Measurements from ENCODE around the gene EMC7. TPM values are rescaled to one million over a fixed set of nuclear protein-coding genes. Genes with fewer than 3 reads are reported as not detected.

The EMC7 gene
- total and polyA plus RNA-seq, 2 of the 13 experiments (the other 11 are each of a cell fraction or from before 2014, with no cell fraction given): 46.8 to 113 TPM

- no peak for TF ChIP-seq ZMAT5 (CRISPR knock-in tag; IDR thresholded peaks at IDR 0.05; ENCODE audit: borderline replicate concordance, low read depth)
- TF ChIP-seq ZNF33A (CRISPR knock-in tag; IDR thresholded peaks at IDR 0.05; ENCODE audit: borderline replicate concordance): no peak
- 0 out of 2 replicates have a peak, but pooled peaks have one; percentile 9 for TF ChIP-seq ETV6 (CRISPR knock-in tag; conservative IDR thresholded peaks at IDR 0.05)
- peak; percentile 91 for TF ChIP-seq MAX (IDR thresholded peaks at IDR 0.05)
- TF ChIP-seq MXD3 (CRISPR knock-in tag; IDR thresholded peaks at IDR 0.05): 0 out of 2 replicates have a peak, but pooled peaks have one; percentile 43
- TF ChIP-seq ZSCAN5A (CRISPR knock-in tag; IDR thresholded peaks at IDR 0.05; ENCODE audit: borderline replicate concordance): 0 out of 2 replicates have a peak, but pooled peaks have one; percentile 42
- no peak for TF ChIP-seq KLF13 (CRISPR knock-in tag; IDR thresholded peaks at IDR 0.05)
- no peak for TF ChIP-seq ZNF280D (CRISPR knock-in tag; IDR thresholded peaks at IDR 0.05)
- TF ChIP-seq ZNF784 (CRISPR knock-in tag; IDR thresholded peaks at IDR 0.05; ENCODE audit: borderline replicate concordance): no peak
- TF ChIP-seq CEBPZ (IDR thresholded peaks at IDR 0.05; ENCODE audit: low read length): no peak
- TF ChIP-seq ZNF691 (CRISPR knock-in tag; IDR thresholded peaks at IDR 0.05; ENCODE audit: borderline replicate concordance, low read depth): peak; percentile 62; the same call in 1 of the 2 replicates
- TF ChIP-seq ZZZ3 (CRISPR knock-in tag; IDR thresholded peaks at IDR 0.05; ENCODE audit: borderline replicate concordance): no peak
- no peak for TF ChIP-seq PAX8 (CRISPR knock-in tag; IDR thresholded peaks at IDR 0.05; ENCODE audit: borderline replicate concordance)
Observed at GRCh38 chr15:34038023-34038870, 63.4 kb downstream of the EMC7 start (continued).

Measured in HepG2 (cell line).